Measurements from ENCODE around the gene MGAT4A.
"Not testable (repeated sequence)": the region's sequence is repeated elsewhere in the genome, so short reads cannot be mapped to it uniquely, and the experiment has no call there.

MGAT4A gene

GRCh38 chr2:98598781-98599428 lies 132.0 kb downstream of the MGAT4A start:
- peaks cover 62% of the 10 kb centered on the region for H3K36me3 Mint-ChIP-seq (ENCODE audit: low read depth)
- no peak overlapping the region for H3K4me3 Mint-ChIP-seq
- DNase-seq (ENCODE audit: low spot score) = no peak
- no peaks in the 10 kb centered on the region for H3K27me3 Mint-ChIP-seq (ENCODE audit: low read depth)
- peaks cover 1% of the 10 kb centered on the region for H3K4me1 Mint-ChIP-seq (ENCODE audit: low read depth)
- no peak overlapping the region for H3K27ac Mint-ChIP-seq
- H3K9me3 Mint-ChIP-seq = peaks cover 3% of the 10 kb centered on the region

- H3K27me3 Mint-ChIP-seq (ENCODE audit: low read depth); H3K27ac Mint-ChIP-seq; H3K4me3 Mint-ChIP-seq; DNase-seq (ENCODE audit: low spot score); H3K4me1 Mint-ChIP-seq (ENCODE audit: low read depth); H3K9me3 Mint-ChIP-seq: not testable (repeated sequence)
- peaks cover 76% of the 10 kb centered on the region for H3K36me3 Mint-ChIP-seq (ENCODE audit: low read depth)
These were observed 136.3 kb downstream of the MGAT4A start for GRCh38 chr2:98594665-98595064.

DNA sequence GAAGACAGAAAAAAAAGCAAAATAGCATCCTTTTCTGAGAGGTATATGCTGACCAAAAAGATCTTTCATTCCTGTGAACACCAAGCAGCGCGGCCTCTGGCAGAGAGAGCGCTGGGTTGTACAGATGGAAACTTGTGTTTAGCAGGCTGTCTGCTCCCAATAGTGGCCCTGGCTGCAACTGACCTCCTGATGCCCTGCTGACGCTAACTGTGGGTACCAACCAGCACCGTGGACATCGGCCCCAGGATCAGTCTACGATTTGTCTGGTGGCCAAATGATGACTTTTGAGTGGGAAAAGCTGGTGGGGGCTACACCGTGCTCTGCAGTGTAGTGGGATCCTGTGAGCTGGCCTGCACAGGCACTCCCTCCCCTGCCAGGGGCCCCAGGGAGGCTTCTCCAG lies 138.4 kb downstream of the MGAT4A start:
- Mint-ChIP-seq H3K4me1 (ENCODE audit: low read depth) (peaks cover 20% of the 10 kb centered on the region), H3K36me3 (ENCODE audit: low read depth) (peaks cover 66% of the 10 kb centered on the region)

DNA sequence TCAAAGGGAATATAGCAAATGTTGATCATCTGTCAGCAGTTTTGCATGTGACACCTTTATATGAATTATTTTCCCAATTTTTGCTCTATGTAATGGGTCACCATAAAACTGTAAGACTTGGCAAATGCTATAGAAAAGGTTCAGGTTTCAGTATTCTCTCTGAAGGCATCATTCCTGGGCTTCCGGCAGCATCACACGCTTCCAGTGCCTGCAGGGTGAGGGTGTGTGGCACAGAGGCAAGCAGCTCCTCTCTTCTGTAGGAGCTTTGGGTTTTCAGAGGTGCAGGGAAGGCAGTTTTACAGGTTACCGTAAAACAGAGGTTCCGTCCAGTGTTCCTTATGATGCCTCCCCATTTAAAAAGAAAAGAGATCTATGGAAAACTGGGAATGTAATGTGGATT lies 141.4 kb downstream of the MGAT4A start:
- H3K36me3 Mint-ChIP-seq (ENCODE audit: low read depth) = peaks cover 68% of the 10 kb centered on the region
- no peak overlapping the region for H3K4me3 Mint-ChIP-seq
- H3K27ac Mint-ChIP-seq = peak overlapping the region; percentile 39
- no peak for DNase-seq (ENCODE audit: low spot score)
- H3K9me3 Mint-ChIP-seq = peaks cover 10% of the 10 kb centered on the region
- peaks cover 19% of the 10 kb centered on the region for H3K4me1 Mint-ChIP-seq (ENCODE audit: low read depth)
- no peaks in the 10 kb centered on the region for H3K27me3 Mint-ChIP-seq (ENCODE audit: low read depth)

More for the DNA sequence above, 138.4 kb downstream of the MGAT4A start:
- Mint-ChIP-seq H3K9me3 (peaks cover 10% of the 10 kb centered on the region), H3K27me3 (ENCODE audit: low read depth) (no peaks in the 10 kb centered on the region), H3K4me3 (no peak overlapping the region), H3K27ac (no peak overlapping the region)
- DNase-seq (ENCODE audit: low spot score) = no peak

DNA sequence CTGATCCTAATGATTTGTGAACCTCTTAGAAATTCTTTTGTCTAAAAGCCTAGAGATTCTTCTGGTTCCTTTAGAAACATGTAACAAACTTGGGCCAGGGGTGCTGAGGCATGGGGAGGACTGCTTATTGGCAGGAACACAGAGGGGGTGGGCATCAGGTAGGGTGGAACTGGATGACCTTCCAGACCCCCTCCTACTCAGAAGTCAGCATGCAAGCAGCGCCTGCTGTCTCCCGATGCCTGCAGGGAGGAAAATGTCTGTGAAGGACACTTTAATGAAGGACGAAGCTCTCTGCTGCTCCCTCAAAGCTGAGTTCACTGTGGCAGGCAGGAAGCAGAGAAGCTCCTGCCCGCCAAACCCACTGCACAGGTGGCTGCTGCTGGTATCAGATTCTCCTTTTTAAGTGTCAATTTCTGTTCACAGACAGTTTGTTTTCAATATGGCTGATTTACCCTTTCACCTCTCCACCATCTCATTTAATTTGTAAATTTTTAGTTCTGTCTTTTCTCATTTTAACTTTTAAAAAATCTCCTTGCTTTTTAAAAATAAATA lies 142.0 kb downstream of the MGAT4A start:
- H3K9me3 Mint-ChIP-seq = peaks cover 7% of the 10 kb centered on the region
- peaks cover 65% of the 10 kb centered on the region for H3K36me3 Mint-ChIP-seq (ENCODE audit: low read depth)
- no peaks in the 10 kb centered on the region for H3K27me3 Mint-ChIP-seq (ENCODE audit: low read depth)
- no peak for DNase-seq (ENCODE audit: low spot score)
- peak overlapping the region; percentile 52 for H3K27ac Mint-ChIP-seq
- H3K4me1 Mint-ChIP-seq (ENCODE audit: low read depth) = peaks cover 19% of the 10 kb centered on the region
- H3K4me3 Mint-ChIP-seq = no peak overlapping the region

- Mint-ChIP-seq H3K9me3 (no peaks in the 10 kb centered on the region), H3K4me3 (no peak overlapping the region), H3K27ac (no peak overlapping the region), H3K4me1 (ENCODE audit: low read depth) (peaks cover 16% of the 10 kb centered on the region), H3K36me3 (ENCODE audit: low read depth) (peaks cover 59% of the 10 kb centered on the region), H3K27me3 (ENCODE audit: low read depth) (no peaks in the 10 kb centered on the region)
- DNase-seq (ENCODE audit: low spot score) = no peak
These were observed 144.3 kb downstream of the MGAT4A start for GRCh38 chr2:98586551-98587140.

DNA sequence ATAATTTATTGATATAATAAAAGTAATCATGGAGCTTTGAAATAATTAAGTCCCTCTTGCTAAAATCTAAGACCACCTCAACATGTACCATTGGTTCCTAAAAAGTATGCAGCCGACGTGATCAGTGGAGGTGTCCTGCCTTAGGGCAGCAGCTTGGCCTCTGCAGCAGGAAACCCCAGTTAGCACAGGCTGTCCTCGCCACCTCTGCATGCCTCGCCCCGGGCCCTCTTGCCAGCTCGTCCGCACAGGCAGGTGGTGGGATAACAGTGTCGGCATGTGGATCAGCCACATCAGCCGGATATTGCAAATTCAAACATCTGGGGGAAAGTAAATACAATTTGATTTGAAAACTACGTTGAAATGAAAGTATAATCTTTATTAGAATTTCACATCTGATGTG lies 145.5 kb downstream of the MGAT4A start:
- no peak overlapping the region for H3K27ac Mint-ChIP-seq
- no peak for DNase-seq (ENCODE audit: low spot score)
- no peak overlapping the region for H3K4me3 Mint-ChIP-seq
- no peaks in the 10 kb centered on the region for H3K9me3 Mint-ChIP-seq
- no peaks in the 10 kb centered on the region for H3K27me3 Mint-ChIP-seq (ENCODE audit: low read depth)
- H3K36me3 Mint-ChIP-seq (ENCODE audit: low read depth) = peaks cover 51% of the 10 kb centered on the region
- peaks cover 13% of the 10 kb centered on the region for H3K4me1 Mint-ChIP-seq (ENCODE audit: low read depth)

DNA sequence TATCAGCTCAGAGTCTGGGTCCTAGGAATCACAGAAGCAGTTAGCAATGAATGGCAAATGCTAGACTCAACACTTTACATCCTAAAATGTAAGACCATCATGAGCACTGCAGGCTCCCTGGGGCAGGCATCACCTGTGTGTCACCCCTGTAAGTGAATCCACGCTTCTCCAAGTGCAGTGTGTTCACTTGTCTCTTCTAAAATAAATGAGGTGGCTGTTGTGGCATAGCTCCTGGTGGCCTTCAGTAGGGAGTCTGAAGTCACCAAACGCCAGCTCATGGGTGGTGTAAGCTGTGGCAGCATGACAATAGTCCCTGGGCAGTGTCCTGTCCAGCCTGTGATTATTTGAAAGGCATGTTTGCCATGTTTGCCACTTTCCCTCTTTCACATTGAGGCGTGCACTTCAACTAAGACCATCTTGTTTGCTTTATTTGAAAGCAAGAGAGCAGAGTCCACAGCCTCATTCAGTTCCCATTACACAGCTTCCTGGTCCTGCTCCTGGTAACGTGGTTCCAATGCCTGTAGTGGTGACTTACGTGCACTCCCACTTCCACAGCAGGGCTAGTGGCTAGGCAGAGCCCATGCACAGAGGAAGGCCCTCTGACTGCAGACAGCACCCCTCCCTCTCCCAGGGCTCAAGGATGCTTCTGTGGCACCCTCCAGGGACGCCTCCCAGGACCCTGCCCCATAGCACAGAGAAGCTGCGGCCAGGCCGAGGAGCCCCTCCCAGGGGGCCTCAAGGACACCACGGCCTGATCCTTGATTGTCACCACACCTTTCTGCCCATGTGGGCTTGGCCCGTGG lies 146.9 kb downstream of the MGAT4A start:
- no peak for DNase-seq (ENCODE audit: low spot score)
- H3K4me1 Mint-ChIP-seq (ENCODE audit: low read depth) = peaks cover 8% of the 10 kb centered on the region
- no peak overlapping the region for H3K27ac Mint-ChIP-seq
- H3K36me3 Mint-ChIP-seq (ENCODE audit: low read depth) = peaks cover 48% of the 10 kb centered on the region
- H3K4me3 Mint-ChIP-seq = no peak overlapping the region
- H3K27me3 Mint-ChIP-seq (ENCODE audit: low read depth) = no peaks in the 10 kb centered on the region
- H3K9me3 Mint-ChIP-seq = no peaks in the 10 kb centered on the region

- DNase-seq (ENCODE audit: low spot score) = no peak
- Mint-ChIP-seq H3K9me3 (no peaks in the 10 kb centered on the region), H3K36me3 (ENCODE audit: low read depth) (peaks cover 51% of the 10 kb centered on the region), H3K27ac (no peak overlapping the region), H3K27me3 (ENCODE audit: low read depth) (no peaks in the 10 kb centered on the region), H3K4me3 (no peak overlapping the region), H3K4me1 (ENCODE audit: low read depth) (peaks cover 3% of the 10 kb centered on the region)
These were observed 147.7 kb downstream of the MGAT4A start for GRCh38 chr2:98583276-98583675.

GRCh38 chr2:98582523-98582922 lies 148.4 kb downstream of the MGAT4A start:
- no peak for DNase-seq (ENCODE audit: low spot score)
- Mint-ChIP-seq H3K4me1 (ENCODE audit: low read depth) (peaks cover 3% of the 10 kb centered on the region), H3K9me3 (no peaks in the 10 kb centered on the region), H3K27ac (no peak overlapping the region), H3K36me3 (ENCODE audit: low read depth) (peaks cover 54% of the 10 kb centered on the region), H3K4me3 (no peak overlapping the region), H3K27me3 (ENCODE audit: low read depth) (no peaks in the 10 kb centered on the region)

DNA sequence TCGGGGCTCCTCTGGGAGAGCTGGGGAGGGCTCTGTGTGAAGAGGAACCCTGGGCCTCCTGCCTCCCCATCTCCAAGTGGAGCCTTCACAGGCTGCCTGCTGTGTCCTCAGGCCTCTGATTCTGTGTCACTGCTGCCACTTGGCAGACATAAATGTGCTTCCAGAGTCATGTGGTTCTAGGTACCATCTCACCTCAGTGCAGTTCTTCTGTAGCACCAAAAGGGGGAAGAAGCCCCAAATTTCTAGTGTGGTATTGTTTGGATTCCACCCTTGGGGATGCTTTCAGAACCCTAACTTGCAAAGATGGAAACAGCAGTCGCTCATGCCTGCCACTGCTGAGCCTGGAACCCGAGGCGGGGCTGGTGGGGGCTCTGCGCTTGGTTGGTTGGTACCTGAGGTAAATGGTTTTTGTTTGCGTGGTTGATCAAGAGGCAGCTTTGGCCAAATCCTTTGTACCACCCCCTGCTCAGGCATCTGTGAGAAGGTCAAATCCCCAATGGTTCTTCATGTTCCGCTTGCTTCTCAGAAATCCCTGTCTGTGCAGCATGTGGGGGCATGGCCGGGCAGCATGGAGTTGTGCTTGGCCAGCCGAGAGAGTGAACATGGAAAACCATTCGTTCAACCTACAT lies 150.2 kb downstream of the MGAT4A start:
- H3K9me3 Mint-ChIP-seq = no peaks in the 10 kb centered on the region
- no peak for DNase-seq (ENCODE audit: low spot score)
- no peak overlapping the region for H3K4me3 Mint-ChIP-seq
- H3K36me3 Mint-ChIP-seq (ENCODE audit: low read depth) = peaks cover 47% of the 10 kb centered on the region
- no peaks in the 10 kb centered on the region for H3K27me3 Mint-ChIP-seq (ENCODE audit: low read depth)
- peaks cover 3% of the 10 kb centered on the region for H3K4me1 Mint-ChIP-seq (ENCODE audit: low read depth)
- no peak overlapping the region for H3K27ac Mint-ChIP-seq

DNA sequence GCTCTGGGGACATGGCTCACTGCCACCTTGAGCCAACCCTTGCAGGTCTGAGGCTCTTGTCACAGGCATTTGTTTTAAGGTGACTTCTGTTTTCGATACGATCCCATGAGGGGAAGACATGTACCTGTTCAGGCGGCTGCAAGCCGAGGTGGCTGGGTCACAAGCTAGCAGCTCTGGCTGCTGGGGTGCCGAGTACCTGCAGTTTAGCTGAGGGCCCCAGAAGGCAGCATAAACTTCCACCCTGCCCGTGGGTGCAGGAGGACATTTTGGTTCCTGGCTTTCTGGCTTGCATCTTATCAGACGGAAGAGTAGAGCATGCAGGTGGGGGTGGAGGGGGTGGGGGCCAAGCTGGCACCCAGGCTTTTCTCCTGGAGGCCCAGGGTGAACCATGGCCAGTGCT lies 151.0 kb downstream of the MGAT4A start:
- Mint-ChIP-seq H3K4me3 (no peak overlapping the region), H3K9me3 (no peaks in the 10 kb centered on the region), H3K36me3 (ENCODE audit: low read depth) (peaks cover 48% of the 10 kb centered on the region), H3K27me3 (ENCODE audit: low read depth) (no peaks in the 10 kb centered on the region), H3K27ac (no peak overlapping the region), H3K4me1 (ENCODE audit: low read depth) (peaks cover 3% of the 10 kb centered on the region)
- DNase-seq (ENCODE audit: low spot score) = no peak

DNA sequence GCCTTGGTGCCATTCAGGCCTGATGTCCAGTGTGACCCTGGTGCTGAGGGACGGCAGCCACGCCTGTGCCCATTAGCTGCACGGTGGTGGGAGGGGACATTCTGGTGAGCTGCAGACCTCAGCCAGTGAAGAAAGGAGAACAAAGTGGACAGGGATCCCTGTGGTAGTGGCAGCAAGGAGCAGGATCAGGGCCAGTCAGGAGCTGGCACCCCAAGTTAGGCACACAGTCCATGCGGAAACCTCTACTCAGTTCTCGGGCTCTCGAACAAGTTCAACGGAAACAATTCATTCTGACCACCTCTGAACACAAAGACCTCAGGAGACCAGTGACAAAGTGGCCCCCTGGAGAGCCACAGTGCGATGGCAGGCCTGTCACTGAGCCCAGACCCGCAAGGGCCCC lies 152.7 kb downstream of the MGAT4A start:
- H3K4me1 Mint-ChIP-seq (ENCODE audit: low read depth) = peaks cover 3% of the 10 kb centered on the region
- no peaks in the 10 kb centered on the region for H3K9me3 Mint-ChIP-seq
- DNase-seq (ENCODE audit: low spot score) = no peak
- H3K27ac Mint-ChIP-seq = no peak overlapping the region
- H3K36me3 Mint-ChIP-seq (ENCODE audit: low read depth) = peaks cover 48% of the 10 kb centered on the region
- no peaks in the 10 kb centered on the region for H3K27me3 Mint-ChIP-seq (ENCODE audit: low read depth)
- no peak overlapping the region for H3K4me3 Mint-ChIP-seq

DNA sequence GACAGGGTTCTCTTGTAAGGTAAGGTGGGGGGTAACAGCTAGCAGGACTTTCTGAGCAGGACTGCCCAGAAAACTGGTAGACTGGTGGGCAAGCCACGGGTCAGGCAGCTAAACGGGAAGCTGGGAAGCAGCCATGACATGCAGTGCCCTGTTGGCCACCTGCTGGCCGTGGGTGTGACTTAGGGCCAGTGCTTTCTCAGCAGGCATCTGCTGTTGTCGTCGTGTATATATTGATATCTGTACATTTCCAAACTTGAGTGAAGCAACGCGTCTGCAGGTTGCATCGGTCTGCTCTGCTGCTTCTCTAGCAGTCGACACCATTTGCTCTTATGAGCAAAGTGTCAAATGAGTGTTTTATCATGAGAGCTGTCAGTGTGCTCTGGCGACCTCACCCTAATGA lies 153.6 kb downstream of the MGAT4A start:
- Mint-ChIP-seq H3K9me3 (no peaks in the 10 kb centered on the region), H3K27me3 (ENCODE audit: low read depth) (no peaks in the 10 kb centered on the region), H3K4me3 (no peak overlapping the region), H3K36me3 (ENCODE audit: low read depth) (peaks cover 44% of the 10 kb centered on the region), H3K27ac (no peak overlapping the region), H3K4me1 (ENCODE audit: low read depth) (peaks cover 3% of the 10 kb centered on the region)
- no peak for DNase-seq (ENCODE audit: low spot score)
